Uterus (tissue), 4 donors: ENCODE results near the gene C1orf174. TPM values are rescaled to one million over a fixed set of nuclear protein-coding genes. Genes with fewer than 3 reads are reported as not detected.

Source experiments
- DNase-seq, 2 donors: peaks; one replicate each; pipeline ENCODE4 v3.0.0-alpha.2; 2019 to 2020
- H3K27ac ChIP-seq, 2 donors: fragments of 200-600 bp; sonication (generic); 1 replicate in 1 of 2; 2 replicates in 1 of 2; pipeline ENCODE4 v1.5.1; 2016 to 2018
- H3K27me3 ChIP-seq, 2 donors: fragments of 200-600 bp; sonication (generic); one replicate each; pipeline ENCODE4 v1.5.1; 2018 to 2019; ENCODE audit warnings: control low read depth in 1 of 2
- H3K36me3 ChIP-seq, 2 donors: fragments of 200-600 bp; sonication (generic); one replicate each; pipeline ENCODE4 v1.5.1; 2019; ENCODE audit warnings: control low read depth in 1 of 2
- H3K4me1 ChIP-seq, 2 donors: fragments of 200-600 bp; sonication (generic); one replicate each; pipeline ENCODE4 v1.5.1; 2018 to 2019; ENCODE audit warnings: control low read depth in 1 of 2
- H3K4me3 ChIP-seq, 2 donors: fragments of 200-600 bp; sonication (generic); 1 replicate in 1 of 2; 2 replicates in 1 of 2; pipeline ENCODE4 v1.5.1; 2018 to 2019; ENCODE audit warnings: mild to moderate bottlenecking in 1 of 2
- H3K9me3 ChIP-seq, 2 donors: fragments of 200-600 bp; sonication (generic); one replicate each; pipeline ENCODE4 v1.5.1; 2019; ENCODE audit warnings: control low read depth in 1 of 2
- CTCF ChIP-seq, 4 experiments: fragments of 200-600 bp in 2 of 4; fragments of 450-650 bp in 2 of 4; sonication (generic) in 2 of 4; IDR thresholded peaks; one replicate each; pipeline ENCODE4 v1.5.1; 2016 to 2019; ENCODE audit warnings: antibody characterized with exemption in 4 of 4, mild to moderate bottlenecking in 2 of 4, moderate library complexity in 1 of 4
- POLR2A ChIP-seq, 2 donors: fragments of 450-650 bp; IDR thresholded peaks; one replicate each; pipeline ENCODE4 v1.6.1; 2016; ENCODE audit warnings: antibody characterized with exemption in 2 of 2, mild to moderate bottlenecking in 1 of 2, moderate library complexity in 1 of 2
- intact Hi-C: fragments of 100-400 bp; cut with DNase I; formaldehyde crosslinking; loops from one replicate; pipeline ENCODE4 v1.15.1; 2023; ENCODE audit warnings: low total_unique reads
- total RNA-seq, 4 donors: library from RNA; depleted of rRNA in 3 of 4; stranded (reverse); fragments of >200 nt in 3 of 4; gene quantifications; one replicate each; pipeline versions ENCODE4 v1.1.0 to v1.2.4, GENCODE V29; 2014 to 2023
- donor health status: DM: yes; HTN: yes; CAD: no.

The C1orf174 gene
- total RNA-seq, 4 donors from 2014 or later: 6.4 to 41.9 (median 17.5) TPM

- no peak overlapping the region for H3K27ac ChIP-seq
Observed at GRCh38 chr1:3884966-3885365, 15.1 kb downstream of the C1orf174 start.

GRCh38 chr1:3883194-3883925 is 16.7 kb downstream of the C1orf174 start:
- intact Hi-C loops: no loop called here
- TF ChIP-seq POLR2A (IDR thresholded peaks at IDR 0.05): no peak
- Histone ChIP-seq H3K36me3 (no peaks in the 10 kb centered on the region), H3K4me1 (no peaks in the 10 kb centered on the region), H3K4me3 (no peak overlapping the region), H3K27ac (no peak overlapping the region), H3K9me3 (peaks cover 0 to 9% of the 10 kb centered on the region in 2 donors), H3K27me3 (no peaks in the 10 kb centered on the region)
- no peak for DNase-seq

More at GRCh38 chr1:3884966-3885365, 15.1 kb downstream of the C1orf174 start:
- Histone ChIP-seq H3K4me1 (no peaks in the 10 kb centered on the region), H3K27me3 (no peaks in the 10 kb centered on the region), H3K4me3 (no peak overlapping the region), H3K9me3 (no peaks in the 10 kb centered on the region), H3K36me3 (no peaks in the 10 kb centered on the region)
- no peak for DNase-seq
- TF ChIP-seq CTCF (IDR thresholded peaks at IDR 0.05) (no peak), POLR2A (IDR thresholded peaks at IDR 0.05) (no peak)
- intact Hi-C loops: no loop called here

GRCh38 chr1:3881193-3881480 is 18.9 kb downstream of the C1orf174 start:
- no peak for DNase-seq
- intact Hi-C loops: no loop called here
- TF ChIP-seq POLR2A (IDR thresholded peaks at IDR 0.05) (no peak), CTCF (IDR thresholded peaks at IDR 0.05) (no peak)
- Histone ChIP-seq H3K4me1 (no peaks in the 10 kb centered on the region), H3K36me3 (no peaks in the 10 kb centered on the region), H3K4me3 (no peak overlapping the region), H3K27me3 (no peaks in the 10 kb centered on the region), H3K27ac (no peak overlapping the region), H3K9me3 (peaks cover 0 to 9% of the 10 kb centered on the region in 2 donors)

GRCh38 chr1:3880429-3881192 is 19.5 kb downstream of the C1orf174 start:
- Histone ChIP-seq H3K27me3 (no peaks in the 10 kb centered on the region), H3K4me3 (no peak overlapping the region), H3K27ac (no peak overlapping the region), H3K9me3 (peaks cover 0 to 9% of the 10 kb centered on the region in 2 donors), H3K36me3 (no peaks in the 10 kb centered on the region), H3K4me1 (no peaks in the 10 kb centered on the region)
- intact Hi-C loops: no loop called here
- TF ChIP-seq CTCF (IDR thresholded peaks at IDR 0.05): no peak
- DNase-seq: no peak

- TF ChIP-seq POLR2A (IDR thresholded peaks at IDR 0.05) (no peak), CTCF (IDR thresholded peaks at IDR 0.05) (no peak)
- Histone ChIP-seq H3K27me3 (no peaks in the 10 kb centered on the region), H3K4me3 (no peak overlapping the region), H3K9me3 (peaks cover 0 to 9% of the 10 kb centered on the region in 2 donors), H3K27ac (no peak overlapping the region), H3K4me1 (no peaks in the 10 kb centered on the region), H3K36me3 (no peaks in the 10 kb centered on the region)
- DNase-seq: no peak
- intact Hi-C loops: no loop called here
Observed at GRCh38 chr1:3879787-3880428, 20.2 kb downstream of the C1orf174 start.
